Psoas muscle (tissue), 8 donors: ENCODE measurements around the gene WNT16. TPM values are rescaled to one million over a fixed set of nuclear protein-coding genes. Genes with fewer than 3 reads are reported as not detected.

Experiments
- ATAC-seq, 4 donors: fragments of 200-7000 bp; cut with Tn5 transposase; one replicate each; pipeline ENCODE4 v1.9.1; 2020; ENCODE audit warnings: moderate library complexity in 3 of 4, mild to moderate bottlenecking in 2 of 4
- DNase-seq, 2 donors: peaks; one replicate each; pipeline ENCODE4 v3.0.0-alpha.2; 2020
- H3K27ac ChIP-seq: fragments of 200-600 bp; one replicate; pipeline ENCODE4 v1.8.0; 2022
- H3K27me3 ChIP-seq, 3 donors: fragments of 200-600 bp in 1 of 3; one replicate each; pipeline versions ENCODE4 v1.6.1 to v1.8.0; 2013 to 2022; ENCODE audit warnings: low read length in 2 of 3, mild to moderate bottlenecking in 2 of 3, moderate library complexity in 1 of 3; ENCODE audit not compliant: insufficient read depth in 3 of 3
- H3K36me3 ChIP-seq, 2 donors: fragments of 200-600 bp in 1 of 2; one replicate each; pipeline versions ENCODE4 v1.6.1 to v1.8.0; 2013 to 2022; ENCODE audit warnings: low read depth in 1 of 2, mild to moderate bottlenecking in 1 of 2, moderate library complexity in 1 of 2; ENCODE audit not compliant: insufficient read depth in 1 of 2
- H3K4me1 ChIP-seq: fragments of 200-600 bp; one replicate; pipeline ENCODE4 v1.8.0; 2022
- H3K4me3 ChIP-seq: fragments of 200-600 bp; one replicate; pipeline ENCODE4 v1.8.0; 2022; ENCODE audit warnings: mild to moderate bottlenecking
- H3K9me3 ChIP-seq: fragments of 200-600 bp; one replicate; pipeline ENCODE4 v1.8.0; 2022
- CTCF ChIP-seq: fragments of 200-600 bp; IDR thresholded peaks from one replicate; pipeline ENCODE4 v1.8.0; 2022; ENCODE audit warnings: antibody characterized with exemption
- WGBS, 3 donors: extraction: QIAGEN DNeasy Blood & Tissue Kit; methylation state at CpG; one replicate each; pipeline versions ENCODE4 v1.1.6 to v1.1.7; 2013; 5-methylcytosine and 5-hydroxymethylcytosine counted together
- intact Hi-C, 2 donors: fragments of 100-400 bp; cut with DNase I; formaldehyde crosslinking; loops; one replicate each; pipeline versions ENCODE4 v1.11.0 to v1.14.2; 2022
- polyA plus RNA-seq, 3 donors: library from polyadenylated mRNA; stranded (reverse); fragments of 200-250 nt; gene quantifications; one replicate each; pipeline ENCODE4 v1.2.3, GENCODE V29; 2013
- total RNA-seq, 4 donors: library from RNA; stranded (reverse); fragmentation: NEBNext Ultra II Directional in 2 of 4; extraction: Animal tissue kit (Norgen Biotek cat#: 25700) in 2 of 4; gene quantifications; one replicate each; pipeline versions ENCODE4 v1.2.1 to v1.2.4, GENCODE V29; 2021 to 2023
- donor health status: healthy with polysubstance abuse.
- donor health status: DM: no; HTN: no; CAD: no; lungs with moderate emphysema.
- donor health status: Bipolar disorder and iron deficiency.
- donor health status: healthy.
- donor health status: DM: yes; HTN: yes; CAD: no.
- donor health status: DM: no; HTN: no; CAD: no.
- donor health status: DM: no; HTN: no; CAD: no.
- donor health status: DM: yes; HTN: yes; CAD: no.

The WNT16 gene
- total and polyA plus RNA-seq, 7 donors = 0.22 TPM; not detected in 6

- H3K27ac ChIP-seq = no peak overlapping the region
- intact Hi-C loops = no loop called here
- TF ChIP-seq CTCF = no peak
- DNase-seq (no peak), ATAC-seq (no peak)
- H3K27me3 ChIP-seq = no peaks in the 10 kb centered on the region
- no peak overlapping the region for H3K4me3 ChIP-seq
- peaks cover 0 to 54% of the 10 kb centered on the region in 2 donors for H3K36me3 ChIP-seq
- H3K9me3 ChIP-seq = no peaks in the 10 kb centered on the region
- WGBS, 3 donors = 89 to 96% (median 93%) methylated on average over 2 of the region's 2 CpGs
- H3K4me1 ChIP-seq = peaks cover 14% of the 10 kb centered on the region
Observed at GRCh38 chr7:121372376-121373010, 43.7 kb downstream of the WNT16 start.

GRCh38 chr7:121373177-121373576 is 44.4 kb downstream of the WNT16 start:
- no peak for ATAC-seq
- Histone ChIP-seq H3K36me3 (peaks cover 0 to 55% of the 10 kb centered on the region in 2 donors), H3K4me1 (peaks cover 14% of the 10 kb centered on the region), H3K27ac (no peak overlapping the region), H3K27me3 (no peaks in the 10 kb centered on the region), H3K4me3 (no peak overlapping the region), H3K9me3 (no peaks in the 10 kb centered on the region)
- intact Hi-C loops = no loop called here
- no peak for TF ChIP-seq CTCF
- no peak for DNase-seq

GRCh38 chr7:121376979-121377378 is 48.2 kb downstream of the WNT16 start:
- DNase-seq (no peak), ATAC-seq (no peak)
- peaks cover 14% of the 10 kb centered on the region for H3K4me1 ChIP-seq
- intact Hi-C loops = no loop called here
- TF ChIP-seq CTCF = no peak
- no peak overlapping the region for H3K27ac ChIP-seq
- no peak overlapping the region for H3K4me3 ChIP-seq
- WGBS, 3 donors = 96 to 100% (median 96%) methylated on average over 2 of the region's 2 CpGs
- H3K36me3 ChIP-seq = peaks cover 0 to 47% of the 10 kb centered on the region in 2 donors
- no peaks in the 10 kb centered on the region for H3K9me3 ChIP-seq
- H3K27me3 ChIP-seq = no peaks in the 10 kb centered on the region

- DNase-seq = no peak
- no peak for ATAC-seq
- no peak overlapping the region for H3K4me3 ChIP-seq
- H3K27me3 ChIP-seq = no peaks in the 10 kb centered on the region
- no peak overlapping the region for H3K27ac ChIP-seq
- 93 to 98% (median 98%) methylated on average over 1 of the region's 1 CpG for WGBS, 3 donors
- H3K9me3 ChIP-seq = no peaks in the 10 kb centered on the region
- no peak for TF ChIP-seq CTCF
- intact Hi-C loops = no loop called here
- no peaks in the 10 kb centered on the region for H3K4me1 ChIP-seq
- peaks cover 0 to 39% of the 10 kb centered on the region in 2 donors for H3K36me3 ChIP-seq
Observed at GRCh38 chr7:121379930-121380329, 51.1 kb downstream of the WNT16 start.

GRCh38 chr7:121382473-121382872 is 53.7 kb downstream of the WNT16 start:
- DNase-seq = no peak
- Histone ChIP-seq H3K27ac (no peak overlapping the region), H3K36me3 (peaks cover 0 to 19% of the 10 kb centered on the region in 2 donors), H3K4me3 (no peak overlapping the region), H3K4me1 (no peaks in the 10 kb centered on the region), H3K9me3 (no peaks in the 10 kb centered on the region), H3K27me3 (no peaks in the 10 kb centered on the region)
- no peak for ATAC-seq
- no peak for TF ChIP-seq CTCF
- intact Hi-C loops = no loop called here
